ENCODE data around the gene PPP2R5C.

The PPP2R5C gene

GRCh38 chr14:101895256-101895655, 133.7 kb downstream of the PPP2R5C start:
- no peak for DNase-seq

GRCh38 chr14:101897326-101897725, 135.8 kb downstream of the PPP2R5C start:
- no peak for DNase-seq

GRCh38 chr14:101898416-101898815, 136.9 kb downstream of the PPP2R5C start:
- no peak for DNase-seq

GRCh38 chr14:101899263-101899662, 137.8 kb downstream of the PPP2R5C start:
- no peak for DNase-seq

GRCh38 chr14:101900253-101900652, 138.7 kb downstream of the PPP2R5C start:
- DNase-seq: no peak

GRCh38 chr14:101903111-101903561, 141.6 kb downstream of the PPP2R5C start:
- no peak for DNase-seq

GRCh38 chr14:101905614-101906013, 144.1 kb downstream of the PPP2R5C start:
- no peak for DNase-seq

- DNase-seq: no peak
Observed at GRCh38 chr14:101906645-101907044, 145.1 kb downstream of the PPP2R5C start.

- DNase-seq: no peak
Observed at GRCh38 chr14:101907619-101908018, 146.1 kb downstream of the PPP2R5C start.

GRCh38 chr14:101908795-101909194, 147.3 kb downstream of the PPP2R5C start:
- DNase-seq: no peak

GRCh38 chr14:101909371-101910096, 148.0 kb downstream of the PPP2R5C start:
- DNase-seq: no peak

- DNase-seq: no peak
Observed at GRCh38 chr14:101912841-101913240, 151.3 kb downstream of the PPP2R5C start.

GRCh38 chr14:101914083-101914482, 152.6 kb downstream of the PPP2R5C start:
- DNase-seq: no peak

GRCh38 chr14:101915871-101916815, 154.6 kb downstream of the PPP2R5C start:
- no peak for DNase-seq

GRCh38 chr14:101916816-101917412, 155.4 kb downstream of the PPP2R5C start:
- no peak for DNase-seq

GRCh38 chr14:101917413-101918017, 156.0 kb downstream of the PPP2R5C start:
- DNase-seq: no peak

GRCh38 chr14:101918065-101918989, 156.8 kb downstream of the PPP2R5C start:
- no peak for DNase-seq

- DNase-seq: no peak
Observed at GRCh38 chr14:101920271-101920670, 158.8 kb downstream of the PPP2R5C start.

- no peak for DNase-seq
Observed at GRCh38 chr14:101922866-101923265, 161.4 kb downstream of the PPP2R5C start.

GRCh38 chr14:101925152-101925551, 163.6 kb downstream of the PPP2R5C start:
- no peak for DNase-seq

- DNase-seq: no peak
Observed at GRCh38 chr14:101926085-101926484, 164.6 kb downstream of the PPP2R5C start.

- DNase-seq: no peak
Observed at GRCh38 chr14:101926620-101927019, 165.1 kb downstream of the PPP2R5C start.

Data from right forelimb (tissue), 1 donor.